Nephron (organoid): ENCODE measurements around the gene DOCK3.
"Not testable (repeated sequence)": the region's sequence is repeated elsewhere in the genome, so short reads cannot be mapped to it uniquely, and the experiment has no call there.

Experiments used
- H3K27ac Mint-ChIP-seq, 3 experiments: 2 replicates each; pipeline ENCODE4 v1.8.0; 2020; ENCODE audit warnings: mixed read lengths in 3 of 3, mild to moderate bottlenecking in 2 of 3, moderate library complexity in 1 of 3
- H3K27me3 Mint-ChIP-seq: 2 replicates; pipeline ENCODE4 v1.8.0; 2021; ENCODE audit warnings: low read depth, mild to moderate bottlenecking, moderate library complexity, mixed read lengths
- H3K36me3 Mint-ChIP-seq: 2 replicates; pipeline ENCODE4 v1.8.0; 2020; ENCODE audit warnings: low read depth, mixed read lengths
- H3K4me1 Mint-ChIP-seq: 2 replicates; pipeline ENCODE4 v1.8.0; 2020; ENCODE audit warnings: mixed read lengths
- H3K4me3 Mint-ChIP-seq, 3 experiments: 2 replicates each; pipeline ENCODE4 v1.8.0; 2020; ENCODE audit warnings: mild to moderate bottlenecking in 3 of 3, mixed read lengths in 3 of 3, moderate library complexity in 2 of 3
- H3K9me3 Mint-ChIP-seq: 2 replicates; pipeline ENCODE4 v1.8.0; 2020; ENCODE audit warnings: mixed read lengths
- CTCF ChIP-seq, 3 experiments: fragments of 200-600 bp; sonication (generic); IDR thresholded peaks; one replicate each; pipeline ENCODE4 v1.5.0; 2021; ENCODE audit warnings: antibody characterized with exemption in 3 of 3; ENCODE audit not compliant: unreplicated experiment in 3 of 3

Gene DOCK3

DNA sequence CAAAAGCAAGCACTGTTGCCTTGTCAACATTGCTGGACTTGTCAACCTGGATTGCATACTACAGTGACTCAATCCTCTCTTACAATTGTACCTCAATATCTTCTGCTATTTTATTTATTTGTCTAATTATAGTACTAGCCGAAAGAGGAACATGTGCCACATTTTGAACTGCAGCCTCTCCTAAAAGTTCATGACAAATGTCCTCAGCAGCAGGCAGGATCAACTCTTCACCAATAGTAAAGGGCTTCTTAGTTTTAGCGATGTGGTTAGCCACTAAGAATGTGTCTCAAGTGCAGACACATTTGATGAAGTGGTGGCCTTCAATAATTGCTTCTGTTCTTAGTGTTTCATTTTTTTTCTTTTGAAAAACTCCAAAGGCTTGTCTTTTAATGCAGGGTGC, 13.2 kb downstream of the DOCK3 start:
- no peak for TF ChIP-seq CTCF (IDR thresholded peaks at IDR 0.05; ENCODE audit: unreplicated experiment in 3 of 3)
- no peaks in the 10 kb centered on the region for H3K4me1 Mint-ChIP-seq
- H3K9me3 Mint-ChIP-seq: peaks cover 4% of the 10 kb centered on the region
- peaks cover 40% of the 10 kb centered on the region for H3K27me3 Mint-ChIP-seq
- no peak overlapping the region for H3K27ac Mint-ChIP-seq
- no peaks in the 10 kb centered on the region for H3K36me3 Mint-ChIP-seq
- H3K4me3 Mint-ChIP-seq: no peak overlapping the region

DNA sequence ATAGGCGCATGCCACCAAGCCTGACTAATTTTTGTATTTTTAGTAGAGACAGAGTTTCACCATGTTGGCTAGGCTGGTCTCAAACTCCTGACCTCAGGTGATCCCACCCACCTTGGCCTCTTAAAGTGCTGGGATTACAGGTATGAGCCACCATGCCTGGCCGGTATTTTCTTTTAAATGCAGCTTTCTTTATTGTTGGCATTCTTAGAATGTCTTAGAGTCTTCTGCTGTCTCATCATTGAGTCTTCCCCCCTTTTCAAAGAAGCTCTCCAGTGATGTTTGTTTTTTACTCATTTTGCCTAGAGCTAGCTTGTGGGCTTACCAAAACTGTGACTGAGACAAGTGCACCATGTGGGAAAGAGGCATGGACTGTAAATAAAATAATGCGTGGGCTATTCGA, 13.9 kb downstream of the DOCK3 start:
- H3K27me3 Mint-ChIP-seq: peaks cover 42% of the 10 kb centered on the region
- H3K9me3 Mint-ChIP-seq, H3K36me3 Mint-ChIP-seq, H3K4me3 Mint-ChIP-seq, H3K4me1 Mint-ChIP-seq, H3K27ac Mint-ChIP-seq: not testable (repeated sequence)

DNA sequence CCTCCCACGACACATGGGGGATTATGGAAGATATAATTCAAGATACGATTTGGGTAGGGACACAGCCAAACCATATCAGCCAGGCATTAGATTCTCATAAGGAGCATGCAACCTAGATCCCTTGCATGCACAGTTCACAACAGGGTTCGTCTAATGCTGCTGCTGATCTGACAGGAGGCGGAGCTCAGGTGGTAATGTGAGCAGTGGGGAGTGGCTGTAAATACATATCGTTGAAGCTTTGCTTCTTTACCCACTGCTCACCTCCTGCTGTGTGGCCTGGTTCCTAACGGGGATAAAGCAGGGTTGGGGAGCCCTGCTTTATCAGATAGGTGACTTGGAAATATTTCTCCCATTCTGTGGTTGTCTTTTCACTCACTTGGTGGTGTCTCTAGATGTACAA, 14.8 kb downstream of the DOCK3 start:
- Mint-ChIP-seq H3K4me3 (no peak overlapping the region), H3K9me3 (peaks cover 4% of the 10 kb centered on the region), H3K27me3 (peaks cover 33% of the 10 kb centered on the region), H3K36me3 (no peaks in the 10 kb centered on the region), H3K4me1 (no peaks in the 10 kb centered on the region), H3K27ac (no peak overlapping the region)
- no peak for TF ChIP-seq CTCF (IDR thresholded peaks at IDR 0.05; ENCODE audit: unreplicated experiment in 3 of 3)

DNA sequence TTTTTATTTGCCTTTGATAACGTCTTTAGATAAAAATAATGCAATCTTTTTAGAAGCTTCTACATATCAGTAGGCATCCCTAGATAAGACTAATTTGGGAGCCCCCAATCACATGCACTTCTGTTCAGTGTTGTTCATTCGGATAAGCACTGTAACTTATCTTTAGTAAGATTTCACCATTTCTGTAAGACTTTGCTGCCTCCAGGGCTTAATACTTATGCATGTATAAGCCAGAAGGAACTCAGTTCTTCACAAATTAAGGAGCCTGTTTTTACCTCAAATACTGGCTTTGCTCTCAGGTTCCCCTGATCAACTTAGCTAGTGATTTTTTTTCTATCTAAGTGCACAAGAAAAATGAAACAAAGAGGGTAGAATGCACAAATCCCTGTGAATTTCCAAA, 20.3 kb downstream of the DOCK3 start:
- peaks cover 15% of the 10 kb centered on the region for H3K27me3 Mint-ChIP-seq
- no peak for TF ChIP-seq CTCF (IDR thresholded peaks at IDR 0.05; ENCODE audit: unreplicated experiment in 3 of 3)

DNA sequence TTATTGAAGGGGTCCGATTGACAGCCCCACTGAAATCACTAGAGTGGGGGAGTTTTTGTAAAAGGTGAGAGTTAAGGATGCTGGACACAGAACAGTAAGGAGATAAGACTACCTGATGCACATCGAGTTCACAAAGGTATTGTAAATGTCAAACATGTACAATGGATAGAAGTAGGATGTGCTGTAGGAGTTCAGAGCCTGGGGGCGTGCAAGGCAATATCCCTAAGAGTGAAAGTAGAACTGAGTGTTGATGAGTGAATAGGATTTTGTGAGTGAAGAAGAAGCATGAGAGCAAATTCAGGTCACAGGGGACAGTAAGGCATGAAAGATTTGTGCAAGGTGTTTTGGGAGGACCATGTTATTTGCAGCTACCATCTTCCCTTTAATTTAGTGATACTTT, 21.5 kb downstream of the DOCK3 start:
- Mint-ChIP-seq H3K9me3 (peaks cover 20% of the 10 kb centered on the region), H3K36me3 (no peaks in the 10 kb centered on the region), H3K4me3 (no peak overlapping the region), H3K27ac (no peak overlapping the region), H3K27me3 (peaks cover 7% of the 10 kb centered on the region), H3K4me1 (no peaks in the 10 kb centered on the region)
- no peak for TF ChIP-seq CTCF (IDR thresholded peaks at IDR 0.05; ENCODE audit: unreplicated experiment in 3 of 3)

More for the DNA sequence above, 20.3 kb downstream of the DOCK3 start:
- Mint-ChIP-seq H3K27ac (no peak overlapping the region), H3K36me3 (no peaks in the 10 kb centered on the region), H3K4me1 (no peaks in the 10 kb centered on the region), H3K4me3 (no peak overlapping the region), H3K9me3 (peaks cover 15% of the 10 kb centered on the region)

GRCh38 chr3:50698269-50698668, 23.5 kb downstream of the DOCK3 start:
- Mint-ChIP-seq H3K4me1 (no peaks in the 10 kb centered on the region), H3K36me3 (no peaks in the 10 kb centered on the region), H3K27ac (no peak overlapping the region), H3K4me3 (no peak overlapping the region), H3K9me3 (peaks cover 34% of the 10 kb centered on the region), H3K27me3 (no peaks in the 10 kb centered on the region)
- no peak for TF ChIP-seq CTCF (IDR thresholded peaks at IDR 0.05; ENCODE audit: unreplicated experiment in 3 of 3)
